Stimulated activated CD8-positive, alpha-beta memory T cell treated with anti-CD3 and anti-CD28 coated beads, Interleukin-4, amount 100 ng/mL, for 4 hours (primary cell): ENCODE results near the gene GPR87.

Experiments
- DNase-seq, 2 donors: peaks; one replicate each; pipeline ENCODE4 v3.0.0-alpha.2; 2020; ENCODE audit warnings: low read depth in 2 of 2, low spot score in 1 of 2

GPR87 gene

GRCh38 chr3:151283907-151284461, 32.6 kb downstream of the GPR87 start:
- no peak for DNase-seq

- no peak for DNase-seq
Measured at GRCh38 chr3:151283387-151283786, 33.2 kb downstream of the GPR87 start.

GRCh38 chr3:151282921-151283320, 33.7 kb downstream of the GPR87 start:
- no peak for DNase-seq

GRCh38 chr3:151281671-151282324, 34.8 kb downstream of the GPR87 start:
- DNase-seq = no peak

- DNase-seq = no peak
Measured at GRCh38 chr3:151278230-151278629, 38.4 kb downstream of the GPR87 start, which contains the start of gene P2RY14. Gene P2RY14, minus strand, starts transcription at chr3:151278542. Its CDS starts 64,226 bp downstream, at chr3:151214316.

GRCh38 chr3:151276687-151277042, 40.0 kb downstream of the GPR87 start:
- DNase-seq = no peak

GRCh38 chr3:151276038-151276686, 40.5 kb downstream of the GPR87 start:
- no peak for DNase-seq

GRCh38 chr3:151275091-151275490, 41.5 kb downstream of the GPR87 start:
- DNase-seq = no peak

GRCh38 chr3:151269631-151270030, 47.0 kb downstream of the GPR87 start:
- no peak for DNase-seq

- DNase-seq = no peak
Measured at GRCh38 chr3:151268267-151269235, 48.1 kb downstream of the GPR87 start.

GRCh38 chr3:151267066-151267465, 49.6 kb downstream of the GPR87 start:
- DNase-seq = no peak

GRCh38 chr3:151265866-151266265, 50.8 kb downstream of the GPR87 start:
- DNase-seq = no peak

- no peak for DNase-seq
Measured at GRCh38 chr3:151265166-151265565, 51.5 kb downstream of the GPR87 start.

- no peak for DNase-seq
Measured at GRCh38 chr3:151264605-151265004, 52.0 kb downstream of the GPR87 start.

- no peak for DNase-seq
Measured at GRCh38 chr3:151262871-151263525, 53.6 kb downstream of the GPR87 start.

- no peak for DNase-seq
Measured at GRCh38 chr3:151259664-151260063, 57.0 kb downstream of the GPR87 start.

GRCh38 chr3:151256749-151257148, 59.9 kb downstream of the GPR87 start:
- no peak for DNase-seq

- DNase-seq = no peak
Measured at GRCh38 chr3:151248772-151249337, 67.8 kb downstream of the GPR87 start.
